NCI-H1092 (cell line): Measurements from ENCODE around the gene PILRB.
"Not testable (repeated sequence)": the region's sequence is repeated elsewhere in the genome, so short reads cannot be mapped to it uniquely, and the experiment has no call there.

Experiments
- DNase-seq: peaks from one replicate; lab custom pipeline; 2025; lab: John Stamatoyannopoulos, UW

The PILRB gene

GRCh38 chr7:100356416-100357068, 1.4 kb upstream of the PILRB start:
- DNase-seq, result no peak

- DNase-seq, result no peak
These were observed 771 bp upstream of the PILRB start for GRCh38 chr7:100357131-100357561.

DNA sequence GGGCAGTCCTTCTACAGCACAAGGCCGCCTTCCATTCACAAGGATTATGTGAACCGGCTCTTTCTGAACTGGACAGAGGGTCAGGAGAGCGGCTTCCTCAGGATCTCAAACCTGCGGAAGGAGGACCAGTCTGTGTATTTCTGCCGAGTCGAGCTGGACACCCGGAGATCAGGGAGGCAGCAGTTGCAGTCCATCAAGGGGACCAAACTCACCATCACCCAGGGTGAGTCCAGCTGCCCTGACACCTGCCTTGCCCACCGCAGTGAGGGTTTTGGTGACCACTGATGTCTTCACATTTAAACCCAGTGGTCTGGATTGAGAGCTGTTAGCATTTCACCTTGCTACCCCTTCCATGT, 918 bp downstream of the PILRB start:
- no peak for DNase-seq

DNA sequence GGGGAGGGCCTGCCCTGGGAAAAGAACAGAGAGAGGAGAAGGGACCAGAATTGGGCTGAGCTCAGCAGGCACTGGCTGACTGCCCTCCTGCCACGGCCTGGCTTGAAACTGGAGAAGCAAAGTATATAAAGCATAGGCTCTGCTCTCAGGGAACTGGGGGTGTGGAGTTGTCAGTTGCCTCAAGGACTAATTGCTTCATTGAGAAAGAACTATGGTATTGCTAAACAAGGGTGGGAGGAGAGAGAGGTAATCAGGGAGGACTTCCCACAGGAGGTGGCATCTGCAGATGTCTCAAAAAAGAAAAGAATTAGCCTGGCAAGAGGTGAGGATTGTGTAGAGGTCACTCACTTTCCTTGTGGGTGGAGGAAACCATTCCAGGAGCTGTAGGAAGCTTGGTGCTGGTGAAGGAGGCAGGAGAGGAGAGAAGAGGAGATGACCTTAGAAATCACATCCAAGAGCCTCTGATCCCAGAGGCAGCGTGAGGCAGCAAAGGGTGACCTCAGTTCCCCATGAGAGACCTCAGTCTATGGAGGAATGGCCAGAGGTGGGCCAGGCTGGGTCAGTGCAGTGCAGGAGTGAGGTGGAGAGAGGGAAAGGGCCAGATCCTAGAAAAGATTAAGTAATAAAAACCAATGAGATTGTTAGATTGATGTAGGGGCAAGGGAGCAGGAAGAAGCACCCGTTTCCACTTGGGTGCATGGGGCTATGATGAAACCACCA, 2.4 kb downstream of the PILRB start:
- DNase-seq, result no peak

GRCh38 chr7:100363098-100363497, 5.2 kb downstream of the PILRB start:
- no peak for DNase-seq

DNA sequence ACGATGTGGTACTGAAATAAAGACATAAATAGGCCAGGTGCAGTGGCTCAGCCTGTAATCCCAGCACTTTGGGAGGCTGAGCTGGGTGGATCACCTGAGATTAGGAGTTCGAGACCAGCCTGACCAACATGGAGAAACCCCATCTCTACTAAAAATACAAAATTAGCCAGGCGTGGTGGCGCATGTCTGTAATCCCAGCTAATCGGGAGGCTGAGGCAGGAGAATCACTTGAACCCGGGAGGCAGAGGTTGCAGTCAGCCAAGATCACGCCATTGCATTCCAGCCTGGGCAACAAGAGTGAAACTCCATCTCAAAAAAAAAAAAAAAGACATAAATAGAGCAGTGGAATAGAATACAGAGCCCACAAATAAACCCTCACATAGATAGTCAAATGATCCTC, 5.9 kb downstream of the PILRB start:
- DNase-seq, result not testable (repeated sequence)

DNA sequence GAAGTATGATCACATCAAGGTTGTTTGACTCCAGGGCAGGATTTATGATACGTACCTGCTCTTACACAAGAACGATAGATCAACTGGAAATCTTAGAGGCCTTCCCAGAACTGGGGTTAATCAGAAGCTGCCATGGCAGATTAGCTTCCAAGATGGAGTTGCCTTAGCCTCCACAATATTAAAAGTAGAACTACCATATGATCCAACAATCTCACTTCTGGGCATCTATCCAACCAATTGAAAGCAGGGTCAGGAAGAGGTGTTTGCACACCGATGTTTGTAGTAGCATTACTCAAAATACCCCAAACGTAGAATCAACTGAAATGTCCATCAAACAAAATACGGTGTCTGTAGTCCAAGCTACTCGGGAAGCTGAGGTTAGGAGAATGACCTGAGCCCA, 6.6 kb downstream of the PILRB start:
- DNase-seq, result no peak

GRCh38 chr7:100365998-100366367, 8.1 kb downstream of the PILRB start:
- DNase-seq, result not testable (repeated sequence)

- no peak for DNase-seq
These were observed 8.7 kb downstream of the PILRB start for GRCh38 chr7:100366411-100367250.

- no peak for DNase-seq
These were observed 9.3 kb downstream of the PILRB start for GRCh38 chr7:100367251-100367620.

DNA sequence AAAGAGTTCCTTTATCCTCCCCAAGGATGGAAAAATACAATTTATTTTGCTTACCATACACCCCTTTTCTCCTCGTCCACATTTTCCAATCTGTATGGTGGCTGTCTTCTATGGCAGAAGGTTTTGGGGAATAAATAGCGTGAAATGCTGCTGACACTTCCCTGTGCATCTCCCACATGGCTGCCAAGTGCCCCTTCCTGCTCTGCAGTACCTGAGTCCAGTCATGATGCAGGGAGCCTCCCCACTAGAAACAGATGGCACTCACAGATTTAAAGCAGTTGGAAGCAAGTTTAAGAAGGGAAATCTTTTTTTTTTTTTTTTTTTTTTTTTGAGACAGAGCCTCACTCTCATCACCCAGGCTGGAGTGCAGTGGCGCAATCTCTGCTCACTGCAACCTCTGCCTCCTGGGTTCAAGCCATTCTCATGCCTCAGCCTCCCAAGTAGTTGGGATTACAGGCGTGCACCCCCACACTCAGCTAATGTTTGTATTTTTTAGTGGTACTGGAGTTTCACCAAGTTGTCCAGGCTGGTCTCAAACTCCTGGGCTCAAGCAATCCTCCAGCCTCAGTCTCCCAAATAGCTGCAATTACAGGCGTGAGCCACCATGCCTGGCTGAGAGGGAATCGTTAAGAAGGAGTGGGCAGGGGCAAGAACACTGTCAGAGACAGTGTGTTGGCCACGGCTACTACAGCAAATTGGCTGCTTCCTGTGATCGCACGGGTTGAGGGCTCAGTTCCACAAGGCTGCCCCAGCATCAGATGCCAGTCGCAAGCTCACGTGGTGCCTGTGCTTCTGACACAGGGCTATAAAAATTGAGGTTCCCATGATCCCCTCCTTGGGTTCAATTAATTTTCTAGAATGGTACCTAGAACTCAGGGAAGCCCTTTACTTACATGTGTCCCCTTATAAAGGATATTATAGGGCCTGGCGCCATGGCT, 10.0 kb downstream of the PILRB start:
- no peak for DNase-seq

DNA sequence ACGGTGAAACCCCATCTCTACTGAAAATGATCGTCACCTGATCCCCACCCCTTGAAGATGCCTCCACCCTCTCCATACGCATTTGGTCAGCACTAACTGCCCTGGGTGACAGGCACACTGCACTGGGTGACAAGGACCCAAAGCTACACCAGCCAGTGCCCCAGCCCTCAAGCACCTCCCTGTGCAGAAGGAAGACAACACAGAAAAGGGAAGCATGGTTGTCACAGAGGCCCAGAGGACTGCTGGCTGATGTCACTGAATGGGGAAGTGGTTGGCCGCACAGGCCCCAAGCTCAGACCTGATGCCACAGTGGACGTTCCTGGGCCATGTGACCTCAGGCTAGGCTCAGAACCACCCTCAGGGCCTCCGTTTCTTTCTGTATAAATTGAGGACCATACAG, 11.2 kb downstream of the PILRB start:
- DNase-seq, result no peak

GRCh38 chr7:100370303-100370702, 12.4 kb downstream of the PILRB start:
- no peak for DNase-seq

- DNase-seq, result no peak
These were observed 12.8 kb downstream of the PILRB start for GRCh38 chr7:100370746-100371145.

- DNase-seq, result no peak
These were observed 13.7 kb downstream of the PILRB start for GRCh38 chr7:100371561-100372171.

DNA sequence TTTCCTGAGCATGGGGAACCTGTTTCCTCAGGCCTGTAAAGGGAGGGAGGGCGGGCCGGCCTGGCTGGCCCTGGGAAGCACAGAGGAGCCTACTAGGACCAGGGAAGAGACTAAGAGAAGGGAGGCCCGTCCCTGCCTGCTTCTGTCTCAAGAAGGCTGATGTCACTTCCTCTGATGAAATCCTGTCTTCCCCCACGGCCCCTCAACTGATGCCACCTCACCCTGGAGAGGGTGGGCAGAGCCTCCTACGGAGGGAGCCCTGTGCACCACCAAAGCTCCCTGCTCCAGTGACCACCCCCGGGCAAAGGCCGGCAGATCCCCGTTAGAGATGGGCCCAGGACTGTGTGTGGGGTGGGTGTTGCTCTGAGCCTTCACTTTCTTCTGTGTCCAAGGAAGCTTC, 14.3 kb downstream of the PILRB start:
- no peak for DNase-seq

DNA sequence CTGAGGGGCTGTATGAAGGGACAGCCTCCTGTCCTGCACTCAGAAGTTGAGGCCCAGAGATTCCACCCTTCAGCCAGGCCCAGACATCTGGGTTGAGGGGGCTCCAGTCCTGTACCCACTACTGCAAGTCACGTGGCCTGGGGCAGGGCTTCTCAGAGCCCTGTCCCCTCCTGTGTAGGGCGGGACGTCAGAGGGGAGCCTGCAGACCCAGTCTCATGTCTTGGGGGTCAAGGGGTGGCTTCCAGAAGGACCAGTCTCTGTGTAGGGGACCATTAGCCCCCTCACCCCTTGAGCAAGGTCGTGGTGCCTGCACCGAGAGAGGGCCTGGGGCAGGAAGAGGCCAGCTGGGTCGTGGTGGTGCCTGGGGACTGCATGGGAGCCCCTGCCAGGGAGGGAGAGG, 14.8 kb downstream of the PILRB start:
- no peak for DNase-seq

- DNase-seq, result no peak
These were observed 15.4 kb downstream of the PILRB start, which contains the start of gene PILRA for GRCh38 chr7:100373261-100373831. PILRA (plus strand) TSS chr7:100373487; CDS start chr7:100373657, 170 bp downstream.

DNA sequence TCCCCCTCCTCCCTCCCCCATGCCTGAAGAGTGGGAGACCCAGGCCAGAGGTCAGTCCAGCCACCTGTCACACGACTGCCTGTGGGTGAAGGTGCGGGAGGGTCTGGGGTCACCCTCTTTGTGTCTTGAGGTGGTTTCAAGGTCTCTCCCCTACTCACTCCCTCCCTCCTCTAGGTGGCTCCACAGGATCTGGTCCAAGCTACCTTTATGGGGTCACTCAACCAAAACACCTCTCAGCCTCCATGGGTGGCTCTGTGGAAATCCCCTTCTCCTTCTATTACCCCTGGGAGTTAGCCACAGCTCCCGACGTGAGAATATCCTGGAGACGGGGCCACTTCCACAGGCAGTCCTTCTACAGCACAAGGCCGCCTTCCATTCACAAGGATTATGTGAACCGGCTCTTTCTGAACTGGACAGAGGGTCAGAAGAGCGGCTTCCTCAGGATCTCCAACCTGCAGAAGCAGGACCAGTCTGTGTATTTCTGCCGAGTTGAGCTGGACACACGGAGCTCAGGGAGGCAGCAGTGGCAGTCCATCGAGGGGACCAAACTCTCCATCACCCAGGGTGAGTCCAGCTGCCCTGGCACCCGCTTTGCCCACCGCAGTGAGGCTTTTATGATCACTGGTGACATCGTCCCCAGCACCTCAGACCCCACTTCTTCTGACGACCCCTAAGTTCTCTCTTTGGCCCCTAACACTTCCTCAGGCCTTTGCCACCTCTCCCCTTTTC, 16.1 kb downstream of the PILRB start:
- DNase-seq, result not testable (repeated sequence)

GRCh38 chr7:100374601-100375000, 16.7 kb downstream of the PILRB start:
- no peak for DNase-seq
